Aorta (tissue), 5 donors: ENCODE data around the gene PADI1. TPM values are rescaled to one million over a fixed set of nuclear protein-coding genes. Genes with fewer than 3 reads are reported as not detected.

Experiments
- ATAC-seq: fragments of 200-7000 bp; cut with Tn5 transposase; one replicate; pipeline ENCODE4 v1.9.1; 2022; ENCODE audit warnings: moderate library complexity; ENCODE audit not compliant: low FRiP score
- DNase-seq, 2 donors: peaks; one replicate each; pipeline ENCODE4 v3.0.0-alpha.2; 2020
- H3K27ac ChIP-seq, 2 donors: one replicate each; pipeline ENCODE4 v1.5.1; 2013; ENCODE audit warnings: low read length in 2 of 2, mild to moderate bottlenecking in 2 of 2, moderate library complexity in 2 of 2, control low read depth in 1 of 2, inconsistent platforms in 1 of 2, low read depth in 1 of 2
- H3K27me3 ChIP-seq, 2 donors: one replicate each; pipeline ENCODE4 v1.6.1; 2013; ENCODE audit warnings: control low read depth in 1 of 2, low read length in 1 of 2, mild to moderate bottlenecking in 1 of 2, moderate library complexity in 1 of 2; ENCODE audit not compliant: insufficient read depth in 2 of 2, control insufficient read depth in 1 of 2
- H3K36me3 ChIP-seq, 2 donors: one replicate each; pipeline ENCODE4 v1.6.1; 2013; ENCODE audit warnings: control low read depth in 1 of 2, low read length in 1 of 2, mild to moderate bottlenecking in 1 of 2; ENCODE audit not compliant: insufficient read depth in 2 of 2, control insufficient read depth in 1 of 2
- H3K4me1 ChIP-seq, 2 donors: one replicate each; pipeline ENCODE4 v1.6.1; 2013; ENCODE audit warnings: low read length in 2 of 2, control low read depth in 1 of 2, mild to moderate bottlenecking in 1 of 2, moderate library complexity in 1 of 2; ENCODE audit not compliant: insufficient read depth in 2 of 2, control insufficient read depth in 1 of 2
- H3K4me3 ChIP-seq, 2 donors: one replicate each; pipeline ENCODE4 v1.5.1; 2013; ENCODE audit warnings: low read length in 2 of 2, control low read depth in 1 of 2, mild to moderate bottlenecking in 1 of 2
- H3K9me3 ChIP-seq: one replicate; pipeline ENCODE4 v1.6.1; 2013; ENCODE audit warnings: mild to moderate bottlenecking, low read length; ENCODE audit not compliant: control insufficient read depth
- WGBS, 2 donors: extraction: QIAGEN DNeasy Blood & Tissue Kit; methylation state at CpG; one replicate each; pipeline ENCODE4 v1.1.7; 2013; 5-methylcytosine and 5-hydroxymethylcytosine counted together
- intact Hi-C, 2 donors: fragments of 100-400 bp; cut with DNase I; formaldehyde crosslinking; loops; one replicate each; pipeline versions ENCODE4 v1.14.2 to v1.15.0; 2022
- polyA plus RNA-seq, 2 donors: library from polyadenylated mRNA; stranded (reverse); fragments of 200-250 nt; gene quantifications; one replicate each; pipeline ENCODE4 v1.2.3, GENCODE V29; 2013
- total RNA-seq, 2 donors: library from RNA; stranded (reverse); fragmentation: NEBNext Ultra II Directional; extraction: Animal tissue kit (Norgen Biotek cat#: 25700); gene quantifications; one replicate each; pipeline ENCODE4 v1.2.1, GENCODE V29; 2021
- donor health status: healthy with polysubstance abuse.
- donor health status: Bipolar disorder and iron deficiency.
- donor health status: DM: no; HTN: no; CAD: no.
- donor health status: DM: no; HTN: no; CAD: no.
- donor health status: DM: yes; HTN: yes; CAD: no.

Gene PADI1
- total and polyA plus RNA-seq, 4 donors: 0.05 to 0.13 TPM; not detected in 2

- intact Hi-C loops: no loop called here
- H3K4me3 ChIP-seq: no peak overlapping the region
- H3K9me3 ChIP-seq: no peaks in the 10 kb centered on the region
- DNase-seq (peak in 1 of 2 donors; percentile 9), ATAC-seq (no peak)
- no peaks in the 10 kb centered on the region for H3K27me3 ChIP-seq
- H3K4me1 ChIP-seq: no peaks in the 10 kb centered on the region
- no peaks in the 10 kb centered on the region for H3K36me3 ChIP-seq
- no peak overlapping the region for H3K27ac ChIP-seq
- 51 to 61% methylated on average over 15 of the region's 15 CpGs for WGBS, 2 donors
These were observed 69.5 kb downstream of the PADI1 start for GRCh38 chr1:17274186-17275170.

- no peaks in the 10 kb centered on the region for H3K27me3 ChIP-seq
- no peak overlapping the region for H3K27ac ChIP-seq
- intact Hi-C loops: no loop called here
- no peaks in the 10 kb centered on the region for H3K36me3 ChIP-seq
- no peak overlapping the region for H3K4me3 ChIP-seq
- ATAC-seq: no peak
- no peak for DNase-seq
- H3K4me1 ChIP-seq: no peaks in the 10 kb centered on the region
- no peaks in the 10 kb centered on the region for H3K9me3 ChIP-seq
- WGBS, 2 donors: 62 to 69% methylated on average over 11 of the region's 11 CpGs
These were observed 71.6 kb downstream of the PADI1 start for GRCh38 chr1:17276568-17276967.

GRCh38 chr1:17277511-17278159 is 72.7 kb downstream of the PADI1 start:
- ATAC-seq (no peak), DNase-seq (no peak)
- Histone ChIP-seq H3K4me3 (no peak overlapping the region), H3K36me3 (no peaks in the 10 kb centered on the region), H3K4me1 (no peaks in the 10 kb centered on the region), H3K27ac (no peak overlapping the region), H3K9me3 (no peaks in the 10 kb centered on the region), H3K27me3 (no peaks in the 10 kb centered on the region)
- WGBS, 2 donors: 75 to 79% methylated on average over 8 of the region's 8 CpGs
- intact Hi-C loops: no loop called here

DNA sequence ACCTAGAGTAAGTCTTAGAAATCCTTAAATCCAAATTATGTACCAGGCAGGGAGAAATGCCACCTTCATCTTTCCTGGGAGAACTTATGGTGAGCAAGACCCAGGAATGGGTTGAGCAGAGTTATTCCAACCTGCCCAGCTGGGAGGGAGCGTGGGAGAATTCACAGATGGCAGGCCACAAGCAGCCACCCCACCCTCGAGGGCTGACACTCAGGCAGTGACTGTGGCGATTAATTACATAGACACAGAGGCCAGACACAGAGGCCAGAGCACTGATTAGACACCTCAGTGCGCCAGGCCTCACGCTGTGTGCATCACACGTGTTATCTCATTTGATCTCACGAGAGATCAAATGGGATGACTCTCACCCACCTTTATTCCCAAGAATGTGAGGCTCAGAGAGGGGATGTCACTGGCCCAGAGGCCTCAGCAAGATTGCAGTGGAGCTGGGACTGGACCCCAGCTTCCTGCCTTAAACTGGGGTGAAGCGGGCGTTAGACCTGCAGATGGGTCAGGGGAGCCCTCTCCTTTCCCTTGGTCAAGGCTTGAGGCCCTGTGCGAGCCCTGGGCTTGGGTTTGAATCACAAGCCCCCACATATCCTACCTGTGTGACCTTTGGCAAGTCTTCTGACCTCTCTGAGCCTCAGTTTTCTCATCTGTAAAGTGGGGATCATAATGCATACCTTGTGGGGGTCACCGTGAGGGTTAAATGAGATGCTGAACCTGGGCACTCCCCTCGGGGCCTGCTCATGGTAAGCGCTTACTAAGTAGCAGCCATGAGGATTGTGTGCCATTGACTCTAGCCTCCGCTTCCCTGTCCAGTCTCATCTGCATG is 74.3 kb downstream of the PADI1 start:
- intact Hi-C loops: no loop called here
- DNase-seq (no peak), ATAC-seq (no peak)
- Histone ChIP-seq H3K27ac (no peak overlapping the region), H3K4me3 (no peak overlapping the region), H3K36me3 (no peaks in the 10 kb centered on the region), H3K4me1 (no peaks in the 10 kb centered on the region), H3K9me3 (no peaks in the 10 kb centered on the region), H3K27me3 (no peaks in the 10 kb centered on the region)
- 81 to 83% methylated on average over 14 of the region's 14 CpGs for whole genome bisulfite sequencing, 2 donors

GRCh38 chr1:17280436-17280835 is 75.5 kb downstream of the PADI1 start:
- ATAC-seq (no peak), DNase-seq (no peak)
- Histone ChIP-seq H3K4me3 (no peak overlapping the region), H3K4me1 (no peaks in the 10 kb centered on the region), H3K27ac (no peak overlapping the region), H3K27me3 (no peaks in the 10 kb centered on the region), H3K36me3 (no peaks in the 10 kb centered on the region), H3K9me3 (no peaks in the 10 kb centered on the region)
- 75 to 81% methylated on average over 7 of the region's 7 CpGs for WGBS, 2 donors
- intact Hi-C loops: no loop called here

GRCh38 chr1:17280894-17281293 is 76.0 kb downstream of the PADI1 start:
- DNase-seq (no peak), ATAC-seq (no peak)
- Histone ChIP-seq H3K4me3 (no peak overlapping the region), H3K27ac (no peak overlapping the region), H3K27me3 (no peaks in the 10 kb centered on the region), H3K36me3 (no peaks in the 10 kb centered on the region), H3K9me3 (no peaks in the 10 kb centered on the region), H3K4me1 (no peaks in the 10 kb centered on the region)
- 54 to 59% methylated on average over 2 of the region's 2 CpGs for WGBS, 2 donors
- intact Hi-C loops: no loop called here

DNA sequence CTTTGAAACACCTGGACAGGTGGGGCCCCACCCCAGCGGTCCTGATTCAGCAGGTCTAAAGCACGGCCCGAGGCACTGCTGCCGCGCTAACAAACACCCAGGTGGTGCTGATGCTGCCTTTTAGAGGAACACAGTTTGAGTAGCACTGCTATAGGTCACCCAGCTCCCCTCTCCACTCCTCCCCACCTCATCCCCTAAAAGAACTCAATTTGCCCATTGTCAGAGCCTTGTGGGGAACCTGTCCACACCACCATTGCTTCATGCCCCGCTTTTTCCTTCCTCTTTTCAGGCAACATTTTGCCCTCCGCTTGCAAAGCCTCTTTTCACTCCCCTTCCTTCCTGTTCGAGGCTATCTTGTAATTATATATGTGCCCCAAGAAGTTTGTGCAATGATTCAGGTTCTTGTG is 76.8 kb downstream of the PADI1 start:
- no peak overlapping the region for H3K4me3 ChIP-seq
- intact Hi-C loops: no loop called here
- WGBS, 2 donors: 71 to 77% methylated on average over 8 of the region's 8 CpGs
- H3K27ac ChIP-seq: no peak overlapping the region
- no peaks in the 10 kb centered on the region for H3K27me3 ChIP-seq
- H3K36me3 ChIP-seq: no peaks in the 10 kb centered on the region
- peaks cover 2% of the 10 kb centered on the region for H3K9me3 ChIP-seq
- DNase-seq (no peak), ATAC-seq (no peak)
- no peaks in the 10 kb centered on the region for H3K4me1 ChIP-seq

DNA sequence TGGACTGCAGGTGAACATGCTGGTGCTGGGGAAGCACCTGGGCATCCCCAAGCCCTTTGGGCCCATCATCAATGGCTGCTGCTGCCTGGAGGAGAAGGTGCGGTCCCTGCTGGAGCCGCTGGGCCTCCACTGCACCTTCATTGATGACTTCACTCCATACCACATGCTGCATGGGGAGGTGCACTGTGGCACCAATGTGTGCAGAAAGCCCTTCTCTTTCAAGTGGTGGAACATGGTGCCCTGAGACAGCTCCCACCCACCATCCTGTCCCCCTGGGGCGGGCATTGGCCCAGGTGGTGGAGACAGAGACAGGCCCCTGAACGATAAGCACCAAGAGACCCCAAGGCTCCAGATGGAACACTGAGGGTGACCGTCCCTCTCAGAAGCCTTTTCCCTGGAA is 77.9 kb downstream of the PADI1 start:
- H3K27me3 ChIP-seq: no peaks in the 10 kb centered on the region
- no peak overlapping the region for H3K27ac ChIP-seq
- DNase-seq (no peak), ATAC-seq (no peak)
- H3K9me3 ChIP-seq: peaks cover 2% of the 10 kb centered on the region
- H3K36me3 ChIP-seq: no peaks in the 10 kb centered on the region
- intact Hi-C loops: no loop called here
- no peaks in the 10 kb centered on the region for H3K4me1 ChIP-seq
- 72 to 90% methylated on average over 5 of the region's 5 CpGs for WGBS, 2 donors
- H3K4me3 ChIP-seq: no peak overlapping the region
